Osteoblast (primary cell): ENCODE measurements around the gene CDCA8. TPM values are rescaled to one million over a fixed set of nuclear protein-coding genes. Genes with fewer than 3 reads are reported as not detected.
A peak's percentile ranks its signal among the peaks of the same experiment; 100 is the strongest.

Source experiments
- DNase-seq: peaks from one replicate; pipeline ENCODE4 v3.0.0; 2011; ENCODE audit warnings: low spot score, mixed read lengths; ENCODE audit not compliant: insufficient read length; ENCODE audit errors: missing footprints
- H2AFZ ChIP-seq: 2 replicates; pipeline ENCODE4 v1.6.0; 2011; ENCODE audit warnings: mild to moderate bottlenecking, low read length
- H3K27ac ChIP-seq: 2 replicates; pipeline ENCODE4 v1.5.1; 2011; ENCODE audit warnings: mild to moderate bottlenecking, low read depth, low read length, moderate library complexity
- H3K27me3 ChIP-seq: 2 replicates; pipeline ENCODE4 v1.6.0; 2012; ENCODE audit warnings: mild to moderate bottlenecking, control low read depth, inconsistent platforms, low read length, moderate library complexity; ENCODE audit not compliant: insufficient read depth
- H3K36me3 ChIP-seq: 2 replicates; pipeline ENCODE4 v1.5.1; 2011; ENCODE audit warnings: mild to moderate bottlenecking, low read length, control low read depth, moderate library complexity; ENCODE audit not compliant: insufficient read depth
- H3K4me1 ChIP-seq: 2 replicates; pipeline ENCODE4 v1.5.1; 2011; ENCODE audit warnings: mild to moderate bottlenecking, low read length, control low read depth, moderate library complexity; ENCODE audit not compliant: insufficient read depth
- H3K4me2 ChIP-seq: 2 replicates; pipeline ENCODE4 v1.6.0; 2011; ENCODE audit warnings: mild to moderate bottlenecking, low read length; ENCODE audit not compliant: insufficient read depth
- H3K4me3 ChIP-seq: fragments of 200-600 bp; sonication (generic); 3 replicates; pipeline ENCODE4 v1.5.1; 2012; ENCODE audit warnings: mild to moderate bottlenecking, low read length, inconsistent platforms; ENCODE audit not compliant: insufficient read depth
- H3K79me2 ChIP-seq: 2 replicates; pipeline ENCODE4 v1.6.0; 2012; ENCODE audit warnings: mild to moderate bottlenecking, low read length, control low read depth, inconsistent platforms; ENCODE audit not compliant: insufficient read depth
- H3K9me3 ChIP-seq: 2 replicates; pipeline ENCODE4 v1.5.1; 2011; ENCODE audit warnings: low read depth, low read length, control low read depth
- H4K20me1 ChIP-seq: 2 replicates; pipeline ENCODE4 v1.6.0; 2012; ENCODE audit warnings: mild to moderate bottlenecking, low read length, control low read depth; ENCODE audit not compliant: insufficient read depth
- CTCF ChIP-seq: IDR thresholded peaks from 2 replicates; pipeline ENCODE4 v1.5.1; 2011; ENCODE audit warnings: mild to moderate bottlenecking, low read depth, low read length, moderate library complexity; ENCODE audit errors: extremely low read depth
- total RNA-seq: library from RNA; depleted of rRNA; stranded (reverse); fragments of >200 nt; gene quantifications from 2 replicates; pipeline ENCODE4 v1.2.3, GENCODE V29; 2012

Gene CDCA8
- total RNA-seq, 1 donor: 1.8 TPM

GRCh38 chr1:37723390-37724078, 31.2 kb downstream of the CDCA8 start:
- no peak overlapping the region for H3K4me3 ChIP-seq
- H3K4me2 ChIP-seq: no peak overlapping the region
- peaks cover 46% of the 10 kb centered on the region for H3K27me3 ChIP-seq
- peaks cover 14% of the 10 kb centered on the region for H3K4me1 ChIP-seq
- peak; percentile 91 for DNase-seq
- H4K20me1 ChIP-seq: peaks cover 3% of the 10 kb centered on the region
- H3K79me2 ChIP-seq: no peaks in the 10 kb centered on the region
- H3K9me3 ChIP-seq: no peaks in the 10 kb centered on the region
- H3K27ac ChIP-seq: no peak overlapping the region
- no peaks in the 10 kb centered on the region for H3K36me3 ChIP-seq
- no peak overlapping the region for H2AFZ ChIP-seq
- TF ChIP-seq CTCF: no peak

DNA sequence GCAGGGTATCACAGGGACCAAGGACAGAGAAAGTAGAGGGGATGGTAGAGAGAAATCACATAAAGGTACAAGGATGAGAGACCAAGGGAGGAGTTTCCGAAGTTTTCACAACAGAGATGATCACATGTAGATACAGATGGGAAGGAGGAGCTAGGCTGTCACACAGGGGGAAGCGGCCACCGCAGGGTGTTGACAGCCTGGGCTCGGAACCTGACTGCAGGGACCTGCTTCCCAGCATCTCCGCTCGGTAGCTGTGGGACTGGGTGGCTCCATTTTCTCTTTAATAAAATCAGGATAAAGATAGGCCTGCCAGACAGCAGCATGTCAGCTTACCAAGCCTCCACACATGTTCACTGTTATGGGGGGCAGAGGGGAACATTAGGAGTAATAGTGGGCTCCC, 32.3 kb downstream of the CDCA8 start:
- peaks cover 3% of the 10 kb centered on the region for H4K20me1 ChIP-seq
- no peak overlapping the region for H3K27ac ChIP-seq
- H3K9me3 ChIP-seq: no peaks in the 10 kb centered on the region
- no peak overlapping the region for H3K4me3 ChIP-seq
- DNase-seq: no peak
- H3K4me2 ChIP-seq: no peak overlapping the region
- peaks cover 54% of the 10 kb centered on the region for H3K27me3 ChIP-seq
- no peaks in the 10 kb centered on the region for H3K79me2 ChIP-seq
- H3K4me1 ChIP-seq: peaks cover 14% of the 10 kb centered on the region
- TF ChIP-seq CTCF: no peak
- H2AFZ ChIP-seq: no peak overlapping the region
- no peaks in the 10 kb centered on the region for H3K36me3 ChIP-seq

- no peak for TF ChIP-seq CTCF
- peak; percentile 45 for DNase-seq
- no peaks in the 10 kb centered on the region for H3K79me2 ChIP-seq
- H3K4me3 ChIP-seq: no peak overlapping the region
- H3K4me2 ChIP-seq: no peak overlapping the region
- no peaks in the 10 kb centered on the region for H3K9me3 ChIP-seq
- peaks cover 14% of the 10 kb centered on the region for H3K4me1 ChIP-seq
- no peak overlapping the region for H3K27ac ChIP-seq
- H4K20me1 ChIP-seq: peaks cover 3% of the 10 kb centered on the region
- H2AFZ ChIP-seq: no peak overlapping the region
- H3K36me3 ChIP-seq: no peaks in the 10 kb centered on the region
- H3K27me3 ChIP-seq: peaks cover 60% of the 10 kb centered on the region
Measured at GRCh38 chr1:37725851-37726613, 33.7 kb downstream of the CDCA8 start.

DNA sequence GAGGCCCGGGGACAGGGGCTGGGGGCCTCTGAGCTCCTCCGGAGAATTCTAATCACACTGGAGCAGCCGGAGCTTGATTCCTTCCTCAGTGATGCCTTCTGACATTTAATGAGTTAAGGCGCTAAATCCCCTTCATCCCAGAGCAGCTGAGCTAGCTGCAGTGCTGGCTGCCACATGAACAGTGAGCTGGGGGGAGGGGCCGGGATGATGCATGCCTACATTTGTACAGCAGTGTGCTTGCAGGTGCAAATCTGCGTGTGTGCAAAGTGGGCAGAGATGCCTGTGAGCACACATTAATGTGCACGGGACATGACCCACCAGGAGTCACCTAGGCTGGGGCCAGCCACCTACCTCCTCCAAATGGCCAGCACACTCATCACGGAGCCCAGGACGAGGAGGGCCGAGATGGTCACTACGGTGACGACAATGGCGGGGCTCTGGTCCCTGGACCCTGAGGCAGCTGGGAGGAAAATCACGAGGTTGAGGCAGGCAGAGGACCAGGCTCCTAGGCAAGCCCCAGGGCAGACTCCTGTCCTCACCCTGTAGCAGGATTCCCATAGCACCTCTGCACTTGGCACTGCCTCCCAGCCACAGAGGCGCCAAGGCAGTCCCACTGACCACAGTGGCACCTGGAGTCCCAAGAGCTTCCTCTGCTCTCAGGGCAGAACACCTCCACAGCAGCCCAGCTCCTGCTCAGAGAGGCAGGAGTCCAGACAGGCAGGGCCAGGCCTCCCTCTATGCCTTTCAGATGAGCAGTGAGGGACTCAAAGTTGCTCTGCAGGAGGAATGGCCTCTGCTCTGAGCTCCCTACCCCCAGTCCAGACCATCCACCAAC, 34.7 kb downstream of the CDCA8 start:
- Histone ChIP-seq H3K36me3 (no peaks in the 10 kb centered on the region), H3K27me3 (peaks cover 56% of the 10 kb centered on the region), H3K4me2 (no peak overlapping the region), H4K20me1 (peaks cover 3% of the 10 kb centered on the region), H3K4me3 (no peak overlapping the region), H3K9me3 (no peaks in the 10 kb centered on the region), H2AFZ (no peak overlapping the region), H3K27ac (no peak overlapping the region), H3K4me1 (peaks cover 14% of the 10 kb centered on the region), H3K79me2 (no peaks in the 10 kb centered on the region)
- TF ChIP-seq CTCF: no peak
- peak; percentile 37 for DNase-seq
